GM19455 (cell line): Measurements from ENCODE around the gene PHACTR3.

Source experiments
- ATAC-seq: cut with Tn5 transposase; IDR thresholded peaks from one replicate; pipeline ENCODE4 v1.9.1; 2021; ENCODE audit not compliant: unreplicated experiment

PHACTR3 gene

GRCh38 chr20:59785986-59786795 lies 181.9 kb downstream of the PHACTR3 start:
- ATAC-seq = no peak

GRCh38 chr20:59786801-59787537 lies 182.6 kb downstream of the PHACTR3 start:
- ATAC-seq = no peak

- ATAC-seq = no peak
These were observed 183.2 kb downstream of the PHACTR3 start for GRCh38 chr20:59787538-59787890.

- no peak for ATAC-seq
These were observed 183.9 kb downstream of the PHACTR3 start for GRCh38 chr20:59788196-59788735.

- ATAC-seq = no peak
These were observed 184.6 kb downstream of the PHACTR3 start for GRCh38 chr20:59788811-59789397.

- no peak for ATAC-seq
These were observed 185.3 kb downstream of the PHACTR3 start for GRCh38 chr20:59789686-59790085.

- ATAC-seq = no peak
These were observed 186.0 kb downstream of the PHACTR3 start for GRCh38 chr20:59790346-59790745.

GRCh38 chr20:59792300-59792699 lies 188.0 kb downstream of the PHACTR3 start:
- ATAC-seq = no peak

GRCh38 chr20:59794555-59794954 lies 190.2 kb downstream of the PHACTR3 start:
- no peak for ATAC-seq

- no peak for ATAC-seq
These were observed 196.0 kb downstream of the PHACTR3 start for GRCh38 chr20:59800309-59800708.

GRCh38 chr20:59802018-59802417 lies 197.7 kb downstream of the PHACTR3 start:
- ATAC-seq = no peak

GRCh38 chr20:59802471-59803221 lies 198.3 kb downstream of the PHACTR3 start:
- ATAC-seq = no peak

- ATAC-seq = no peak
These were observed 200.0 kb downstream of the PHACTR3 start for GRCh38 chr20:59804347-59804746.

GRCh38 chr20:59804871-59805665 lies 200.7 kb downstream of the PHACTR3 start:
- ATAC-seq = no peak

- ATAC-seq = no peak
These were observed 201.6 kb downstream of the PHACTR3 start for GRCh38 chr20:59805786-59806577.

GRCh38 chr20:59806578-59806975 lies 202.2 kb downstream of the PHACTR3 start:
- ATAC-seq = no peak

GRCh38 chr20:59807909-59808728 lies 203.8 kb downstream of the PHACTR3 start:
- no peak for ATAC-seq

- ATAC-seq = no peak
These were observed 204.5 kb downstream of the PHACTR3 start for GRCh38 chr20:59808729-59809381.
